HG03378 (cell line): ENCODE measurements around the gene SSU72.
"Not testable (repeated sequence)": the region's sequence is repeated elsewhere in the genome, so short reads cannot be mapped to it uniquely, and the experiment has no call there.

Experiments used
- ATAC-seq: cut with Tn5 transposase; IDR thresholded peaks from one replicate; pipeline ENCODE4 v1.9.1; 2021; ENCODE audit warnings: mild to moderate bottlenecking, moderate library complexity; ENCODE audit not compliant: unreplicated experiment

The SSU72 gene

DNA sequence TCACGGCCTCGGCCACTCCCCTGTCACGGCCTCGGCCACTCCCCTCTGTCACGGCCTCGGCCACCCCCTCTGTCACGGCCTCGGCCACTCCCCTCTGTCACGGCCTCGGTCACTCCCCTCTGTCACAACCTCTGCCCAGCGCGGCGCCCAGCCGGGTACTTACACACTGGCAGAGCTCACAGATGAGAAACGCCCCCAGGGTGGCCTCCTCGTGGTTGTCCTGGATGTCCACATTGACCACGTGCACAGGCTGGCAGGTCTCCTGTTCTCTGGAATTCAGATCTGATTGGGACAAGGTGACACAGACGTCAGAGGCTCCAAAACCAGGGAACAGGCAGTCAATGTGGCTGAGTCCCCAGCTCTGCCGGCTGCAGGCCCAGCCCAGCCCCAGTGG is 31.0 kb downstream of the SSU72 start:
- ATAC-seq = no peak

- ATAC-seq = no peak
Observed at GRCh38 chr1:1542766-1543705, 31.6 kb downstream of the SSU72 start.

DNA sequence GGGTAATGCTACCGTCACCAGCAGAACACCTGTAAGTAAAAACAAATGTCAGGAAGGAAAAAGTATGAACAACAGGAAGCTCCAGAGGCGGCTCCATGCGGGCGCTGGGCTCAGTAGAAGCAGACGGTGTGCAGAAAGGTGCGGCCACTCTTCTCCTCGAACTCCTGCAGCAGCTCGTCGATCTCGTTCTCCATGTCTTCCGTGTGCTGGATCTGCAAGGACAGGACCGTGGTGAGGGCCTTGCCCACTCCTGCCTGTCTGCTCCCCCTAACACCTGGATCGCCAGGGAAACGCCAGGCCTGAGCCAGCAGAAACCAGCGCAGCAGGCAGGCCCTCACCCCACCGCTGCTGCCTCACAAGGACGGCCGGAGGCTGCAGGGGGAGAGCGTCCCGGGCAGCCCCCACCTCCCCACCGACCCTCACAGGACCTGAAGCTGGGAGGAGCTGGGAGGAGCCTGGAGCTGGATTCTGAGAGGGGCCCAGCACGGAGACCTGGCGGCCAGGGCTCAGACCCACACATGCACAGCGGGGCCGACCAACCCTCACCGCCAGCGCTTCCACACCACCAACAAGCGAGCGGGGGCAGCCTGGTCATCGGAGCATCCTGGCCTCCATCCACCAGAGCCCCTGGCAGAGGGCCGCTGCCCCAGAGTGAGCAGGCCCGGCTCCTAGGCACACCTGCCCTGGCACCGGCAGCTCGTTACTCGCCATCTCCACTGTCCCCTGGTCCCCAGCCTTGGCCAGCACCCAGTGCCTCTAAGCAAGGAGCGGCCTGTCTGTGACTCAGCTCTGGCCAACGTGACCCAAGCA is 32.5 kb downstream of the SSU72 start:
- ATAC-seq = no peak

GRCh38 chr1:1540818-1541628 is 33.6 kb downstream of the SSU72 start:
- no peak for ATAC-seq

DNA sequence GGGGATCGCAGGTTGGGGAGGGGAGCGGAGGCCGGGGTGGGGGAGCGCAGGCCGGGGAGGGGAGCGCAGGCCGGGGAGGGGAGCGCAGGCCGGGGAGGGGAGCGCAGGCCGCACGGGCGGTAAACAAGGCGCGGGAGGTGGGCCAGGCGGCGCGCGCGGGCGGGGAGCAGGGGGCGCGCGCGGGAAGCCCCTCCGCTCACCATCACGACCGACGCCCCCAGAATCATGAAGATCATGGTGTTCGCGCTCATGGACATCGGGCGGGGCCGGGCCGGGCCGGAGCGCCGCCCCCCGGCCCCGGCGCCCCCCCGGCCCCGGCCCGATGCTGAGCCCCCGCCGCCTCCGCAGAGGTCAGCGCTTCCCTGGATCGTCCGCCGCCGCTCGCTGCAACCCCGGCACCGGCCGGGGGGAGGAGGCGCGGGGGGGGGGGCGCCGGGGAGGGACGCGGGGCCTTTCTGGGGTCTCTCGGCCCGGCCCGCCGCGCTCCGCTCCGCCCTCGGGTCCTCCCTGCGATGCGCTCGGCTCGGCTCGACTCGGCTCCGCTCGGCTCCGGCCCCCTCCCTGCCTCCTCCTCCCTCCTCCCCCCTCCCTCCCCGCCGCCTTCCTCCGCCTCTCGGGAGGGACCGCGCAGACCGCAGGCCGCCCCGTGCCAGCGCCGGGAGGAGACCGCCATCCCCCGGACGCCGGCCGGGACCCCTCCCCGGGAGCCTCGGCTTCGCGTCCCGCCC is 34.4 kb downstream of the SSU72 start, which contains the start of gene TMEM240:
TSS of gene TMEM240 (minus strand) at position 535 of the 728 bp plus-strand sequence. CDS start at position 257, 278 bp downstream.
- ATAC-seq = no peak

- ATAC-seq = no peak
Observed at GRCh38 chr1:1539310-1540089, 35.2 kb downstream of the SSU72 start.

DNA sequence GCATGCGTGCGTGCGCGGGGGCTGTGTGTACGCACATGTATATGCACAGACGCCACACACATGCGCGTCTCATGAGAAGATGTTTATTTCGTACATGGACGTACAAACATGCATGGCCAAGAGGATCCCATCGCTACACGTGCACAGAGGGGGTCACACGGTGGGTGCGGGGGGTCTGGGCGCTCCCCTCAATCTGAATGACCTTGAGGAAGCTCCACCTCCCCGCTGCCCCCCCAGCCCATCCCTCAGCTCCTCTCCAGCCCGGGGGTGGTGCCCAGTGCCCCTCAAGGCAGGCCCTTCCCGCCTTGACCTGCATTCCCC is 35.7 kb downstream of the SSU72 start:
- no peak for ATAC-seq

GRCh38 chr1:1538334-1538733 is 36.3 kb downstream of the SSU72 start:
- ATAC-seq = no peak

- ATAC-seq = no peak
Observed at GRCh38 chr1:1537626-1538250, 36.9 kb downstream of the SSU72 start.

DNA sequence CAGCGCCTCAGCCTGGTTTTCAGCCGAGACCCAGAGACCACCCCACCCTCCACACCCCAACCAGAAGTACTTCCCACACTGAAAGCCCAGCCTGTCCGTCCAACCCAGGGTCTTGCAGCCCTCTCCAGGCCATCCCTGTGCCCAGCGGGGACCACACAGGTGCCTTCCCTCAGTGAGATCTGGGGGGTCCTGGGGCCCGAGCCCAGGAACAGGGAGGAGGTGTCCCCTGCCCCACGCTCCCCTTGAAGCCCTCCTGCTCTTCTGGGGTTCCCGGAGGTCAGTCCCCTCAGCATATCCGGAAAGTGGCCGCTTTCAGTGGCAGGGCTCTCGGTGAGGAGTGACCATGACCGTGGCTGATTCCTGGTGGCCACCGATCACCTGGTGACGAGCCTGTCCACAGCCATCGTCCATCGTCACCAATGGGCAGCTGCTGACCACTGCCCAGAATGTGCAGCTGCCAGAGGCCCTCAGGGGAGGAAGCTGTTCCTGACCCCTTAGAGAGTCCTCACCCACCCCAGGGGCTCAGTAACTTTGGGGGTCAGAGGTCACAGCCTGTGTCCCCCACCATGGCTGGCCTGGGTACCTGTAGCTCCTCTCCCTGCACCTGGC is 37.6 kb downstream of the SSU72 start:
- no peak for ATAC-seq

DNA sequence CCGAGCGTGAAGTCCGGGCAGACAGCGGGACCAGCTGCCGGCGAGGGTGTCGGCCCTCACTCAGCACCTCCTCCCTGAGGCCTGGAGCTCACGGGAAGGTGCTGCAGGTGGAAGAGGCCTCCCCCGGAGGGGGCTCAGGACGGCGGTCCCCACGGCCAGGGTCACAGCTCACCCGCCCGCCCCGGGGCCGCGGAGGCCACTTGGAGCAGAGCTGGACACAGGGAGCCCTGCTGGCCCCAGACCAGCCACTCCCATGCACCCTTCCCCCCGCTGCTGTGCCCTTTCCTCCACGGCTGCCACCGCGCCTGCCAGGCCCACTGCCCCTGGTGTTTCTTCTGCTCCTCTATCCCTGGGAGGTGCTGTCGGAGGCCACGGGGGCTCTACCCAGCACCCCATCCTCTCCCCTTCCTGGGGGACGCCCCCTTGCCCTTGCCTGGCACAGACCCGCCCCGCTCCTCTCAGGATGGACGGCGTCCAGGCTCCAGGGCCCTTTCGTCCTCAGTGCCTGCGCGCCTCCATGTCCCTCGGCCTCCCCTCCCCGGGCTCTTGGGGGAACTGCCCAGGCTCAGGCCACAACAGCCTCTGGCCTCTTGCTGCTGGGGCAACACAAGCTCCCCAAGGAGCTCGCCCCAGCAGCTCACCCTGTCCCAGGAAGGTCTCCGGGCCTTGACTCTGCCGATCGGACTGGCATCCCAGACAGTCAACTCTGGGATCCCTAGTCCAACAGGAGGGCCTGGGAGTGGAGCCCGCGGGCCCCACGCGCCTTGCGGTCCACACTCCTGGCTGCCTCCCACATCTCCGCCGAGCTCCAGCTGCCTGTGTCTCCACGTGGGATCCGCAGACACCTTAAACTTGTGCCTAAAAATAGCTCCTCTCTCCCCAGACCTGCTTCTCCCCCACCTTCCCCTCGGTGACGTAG is 38.4 kb downstream of the SSU72 start:
- ATAC-seq = no peak

DNA sequence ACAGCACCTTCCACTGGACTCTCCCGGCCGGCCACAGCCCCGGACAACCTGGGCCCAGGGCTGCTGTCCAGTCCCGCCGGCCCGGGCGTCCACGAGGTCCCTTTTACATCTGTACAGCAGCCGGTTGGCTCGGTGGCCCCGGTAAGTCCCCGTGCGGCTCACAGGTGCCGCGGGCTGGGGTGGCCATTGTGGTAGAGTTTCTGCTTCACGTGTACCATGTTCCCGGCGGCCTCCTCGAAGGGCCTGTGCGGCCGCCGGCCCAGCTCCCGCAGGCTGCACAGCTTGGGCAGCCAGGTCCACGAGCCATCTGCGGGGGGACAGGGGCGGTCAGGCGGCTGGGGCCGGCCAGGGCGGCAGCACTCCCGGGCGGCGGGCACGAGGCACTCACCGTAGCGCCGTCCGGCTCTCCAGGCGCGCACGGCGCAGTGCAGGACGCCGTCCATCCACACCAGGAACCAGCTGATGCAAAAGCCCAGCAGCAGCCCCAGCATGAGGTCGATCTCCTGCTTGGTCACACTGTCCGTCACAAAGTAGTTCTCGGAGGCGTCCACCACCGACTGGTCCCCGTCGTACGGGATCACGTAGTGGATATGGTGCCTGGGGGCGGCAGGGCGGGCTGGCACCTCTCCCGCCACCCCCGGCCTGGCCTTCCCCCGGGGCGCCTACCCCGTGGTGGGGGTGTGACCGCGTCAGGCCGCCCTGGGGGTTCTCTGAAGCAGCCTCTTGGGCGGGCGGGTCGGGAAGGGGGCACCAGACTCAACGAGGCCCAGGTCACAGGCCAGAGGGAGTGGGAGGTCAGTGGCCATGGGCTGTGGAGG is 39.3 kb downstream of the SSU72 start:
- no peak for ATAC-seq

- ATAC-seq = no peak
Observed at GRCh38 chr1:1534401-1535154, 40.1 kb downstream of the SSU72 start.

GRCh38 chr1:1533894-1534291 is 40.8 kb downstream of the SSU72 start:
- ATAC-seq = not testable (repeated sequence)

GRCh38 chr1:1533176-1533893 is 41.3 kb downstream of the SSU72 start:
- not testable (repeated sequence) for ATAC-seq
